CD14-positive monocyte (primary cell): ENCODE data around the gene CAMK1D. TPM values are rescaled to one million over a fixed set of nuclear protein-coding genes. Genes with fewer than 3 reads are reported as not detected.
A peak's percentile ranks its signal among the peaks of the same experiment; 100 is the strongest.

Experiments used
- DNase-seq, 3 donors: peaks; one replicate each; pipeline ENCODE4 v3.0.0-alpha.2; 2011 to 2022
- H2AFZ ChIP-seq: 2 replicates; pipeline ENCODE4 v1.6.0; 2012; ENCODE audit warnings: mild to moderate bottlenecking, low read depth, low read length, inconsistent platforms; ENCODE audit not compliant: insufficient read depth, poor library complexity, severe bottlenecking
- H3K27ac ChIP-seq, 2 donors: 1 replicate in 1 of 2; 2 replicates in 1 of 2; pipeline ENCODE4 v1.5.1; 2012 to 2013; ENCODE audit warnings: low read length in 2 of 2, control low read depth in 1 of 2, inconsistent platforms in 1 of 2, low read depth in 1 of 2, mild to moderate bottlenecking in 1 of 2
- H3K27me3 ChIP-seq, 2 donors: one replicate each; pipeline versions ENCODE4 v1.6.0 to v1.6.1; 2011 to 2013; ENCODE audit warnings: low read length in 2 of 2; ENCODE audit not compliant: control insufficient read depth in 2 of 2, insufficient read depth in 2 of 2
- H3K36me3 ChIP-seq, 2 donors: replicated peaks in 1 of 2; 1 replicate in 1 of 2; 2 replicates in 1 of 2; pipeline versions ENCODE4 v1.5.1 to v1.6.1; 2012 to 2013; ENCODE audit warnings: low read length in 2 of 2, control low read depth in 1 of 2, inconsistent platforms in 1 of 2, mild to moderate bottlenecking in 1 of 2; ENCODE audit not compliant: insufficient read depth in 2 of 2, control insufficient read depth in 1 of 2
- H3K4me1 ChIP-seq, 2 donors: 1 replicate in 1 of 2; 2 replicates in 1 of 2; pipeline versions ENCODE4 v1.5.1 to v1.6.1; 2012 to 2013; ENCODE audit warnings: low read length in 2 of 2, control low read depth in 1 of 2, inconsistent platforms in 1 of 2, mild to moderate bottlenecking in 1 of 2, moderate library complexity in 1 of 2; ENCODE audit not compliant: insufficient read depth in 2 of 2, control insufficient read depth in 1 of 2
- H3K4me2 ChIP-seq: replicated peaks from 2 replicates; pipeline ENCODE3; 2012; ENCODE audit warnings: low read length, moderate library complexity, mild to moderate bottlenecking; ENCODE audit not compliant: poor library complexity, severe bottlenecking; ENCODE audit errors: extremely low read depth
- H3K4me3 ChIP-seq, 3 experiments: fragments of 200-600 bp in 1 of 3; sonication (generic) in 1 of 3; replicated peaks in 1 of 3; 1 replicate in 2 of 3; 2 replicates in 1 of 3; pipeline ENCODE4 v1.5.1; 2011 to 2013; ENCODE audit warnings: low read length in 3 of 3, mild to moderate bottlenecking in 3 of 3, control low read depth in 2 of 3, low read depth in 2 of 3, inconsistent platforms in 1 of 3, moderate library complexity in 1 of 3
- H3K79me2 ChIP-seq: 2 replicates; pipeline ENCODE4 v1.6.0; 2012; ENCODE audit warnings: mild to moderate bottlenecking, control low read depth, inconsistent platforms, low read length, moderate library complexity; ENCODE audit not compliant: insufficient read depth
- H3K9ac ChIP-seq: 2 replicates; pipeline ENCODE4 v1.6.0; 2017; ENCODE audit warnings: low read length, mild to moderate bottlenecking; ENCODE audit not compliant: insufficient read depth, poor library complexity, severe bottlenecking
- H3K9me3 ChIP-seq, 2 donors: replicated peaks in 1 of 2; 1 replicate in 1 of 2; 2 replicates in 1 of 2; pipeline versions ENCODE4 v1.5.1 to v1.6.1; 2012 to 2013; ENCODE audit warnings: low read length in 2 of 2, control low read depth in 1 of 2; ENCODE audit not compliant: control insufficient read depth in 1 of 2, insufficient read depth in 1 of 2
- H4K20me1 ChIP-seq: 2 replicates; pipeline ENCODE4 v1.6.0; 2012; ENCODE audit warnings: mild to moderate bottlenecking, low read length, control low read depth, moderate library complexity; ENCODE audit not compliant: insufficient read depth
- H3K27ac Mint-ChIP-seq, 7 donors: one replicate each; pipeline ENCODE4 v1.8.0; 2020; ENCODE audit warnings: mild to moderate bottlenecking in 7 of 7, mixed read lengths in 7 of 7, moderate library complexity in 6 of 7, inconsistent platforms in 2 of 7
- H3K27me3 Mint-ChIP-seq, 3 donors: one replicate each; pipeline ENCODE4 v1.8.0; 2021 to 2022; ENCODE audit warnings: low read depth in 3 of 3, mild to moderate bottlenecking in 3 of 3, mixed read lengths in 3 of 3, moderate library complexity in 3 of 3, inconsistent platforms in 1 of 3
- H3K36me3 Mint-ChIP-seq, 2 donors: one replicate each; pipeline ENCODE4 v1.8.0; 2020; ENCODE audit warnings: mixed read lengths in 2 of 2, inconsistent platforms in 1 of 2, mild to moderate bottlenecking in 1 of 2
- H3K4me1 Mint-ChIP-seq: one replicate; pipeline ENCODE4 v1.8.0; 2020; ENCODE audit warnings: mild to moderate bottlenecking, mixed read lengths
- H3K4me3 Mint-ChIP-seq, 2 donors: one replicate each; pipeline ENCODE4 v1.8.0; 2020; ENCODE audit warnings: mild to moderate bottlenecking in 2 of 2, mixed read lengths in 2 of 2, moderate library complexity in 1 of 2
- H3K9me3 Mint-ChIP-seq, 7 donors: one replicate each; pipeline ENCODE4 v1.8.0; 2020 to 2022; ENCODE audit warnings: mixed read lengths in 7 of 7, mild to moderate bottlenecking in 6 of 7, moderate library complexity in 6 of 7, inconsistent platforms in 2 of 7
- WGBS: methylation state at CpG from one replicate; pipeline ENCODE4 v1.1.5; 2013; ENCODE audit warnings: missing lambda C conversion rate; ENCODE audit not compliant: insufficient coverage; 5-methylcytosine and 5-hydroxymethylcytosine counted together
- intact Hi-C, 2 donors: fragments of 100-400 bp; cut with micrococcal nuclease; formaldehyde crosslinking; loops; one replicate each; pipeline versions ENCODE4 v1.15.0 to v1.15.1; 2023
- polyA plus RNA-seq, 3 donors: library from polyadenylated mRNA; depleted of rRNA in 1 of 3; unstranded in 2 of 3; stranded (reverse) in 1 of 3; fragments of 300-500 nt in 2 of 3; fragments of >200 nt in 1 of 3; fragmentation: Illumina TruSeq in 2 of 3; gene quantifications; 1 replicate in 2 of 3; 2 replicates in 1 of 3; pipeline ENCODE4 v1.2.3, GENCODE V29; 2012 to 2021
- TF ChIP-seq, protein P1 (sequence below): fragments of 200-600 bp; IDR thresholded peaks from one replicate; pipeline ENCODE4 v1.8.0; 2022; ENCODE audit warnings: antibody characterized with exemption, mild to moderate bottlenecking

The CAMK1D gene
- polyA plus RNA-seq, 3 donors = 6.7 to 11.8 (median 7.1) TPM

DNA sequence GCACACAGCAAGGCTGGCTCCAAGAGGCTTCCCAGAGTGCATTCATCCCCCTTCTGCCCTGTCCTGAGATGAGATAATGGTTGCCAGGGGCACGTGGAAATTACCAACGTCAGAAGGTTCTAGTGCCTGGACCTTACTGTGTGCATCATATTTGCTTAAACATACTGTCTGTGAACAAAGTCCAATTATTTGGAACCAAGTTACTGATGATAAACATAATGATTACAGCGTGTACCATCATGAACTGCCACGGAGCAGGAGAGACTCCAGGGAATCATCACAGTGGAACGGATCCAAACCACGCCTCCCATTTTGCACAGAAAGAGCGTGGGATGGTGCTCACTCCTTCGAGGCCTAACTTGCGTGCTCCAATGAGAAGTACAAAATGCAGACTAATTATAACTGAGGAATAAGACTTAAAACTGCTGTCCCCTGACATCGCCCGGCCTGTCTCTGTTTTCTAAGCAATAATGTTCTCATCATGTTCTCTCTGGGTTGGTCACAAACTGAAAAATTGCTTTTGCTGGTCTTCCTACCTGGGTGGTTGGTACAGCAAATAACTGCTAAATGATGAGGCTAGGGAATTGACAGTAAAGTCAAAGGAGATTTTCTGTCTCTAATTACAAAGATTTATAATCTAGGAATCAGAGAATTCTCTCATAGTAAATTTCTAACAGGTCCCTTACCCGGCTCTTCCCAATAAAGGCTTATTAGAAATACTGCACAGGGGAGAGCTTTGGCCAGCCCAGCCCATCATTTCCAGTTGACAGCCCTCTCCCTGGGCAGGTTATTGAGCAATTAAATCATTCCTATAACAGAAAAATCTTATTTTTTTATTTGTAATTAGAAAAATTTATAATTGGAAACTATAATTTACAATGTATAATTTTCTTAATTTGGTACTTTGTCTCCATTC is 182.2 kb downstream of the CAMK1D start:
- Mint-ChIP-seq H3K27me3 (peaks cover 0 to 3% (median 2%) of the 10 kb centered on the region in 3 donors), H3K27ac (peak overlapping the region in 1 of 7 donors; percentile 1), H3K4me1 (no peaks in the 10 kb centered on the region), H3K9me3 (peaks cover 0 to 5% (median 1%) of the 10 kb centered on the region in 7 donors), H3K36me3 (no peaks in the 10 kb centered on the region), H3K4me3 (no peak overlapping the region)
- DNase-seq = no peak
- Histone ChIP-seq H3K9ac (no peak overlapping the region), H3K9me3 (no peaks in the 10 kb centered on the region), H3K27ac (no peak overlapping the region), H3K4me2 (no peak overlapping the region), H3K36me3 (no peaks in the 10 kb centered on the region), H3K4me1 (no peaks in the 10 kb centered on the region), H3K27me3 (no peaks in the 10 kb centered on the region), H4K20me1 (peaks cover 63% of the 10 kb centered on the region), H3K79me2 (no peaks in the 10 kb centered on the region), H2AFZ (no peak overlapping the region), H3K4me3 (no peak overlapping the region)
- TF ChIP-seq, protein P1, sequence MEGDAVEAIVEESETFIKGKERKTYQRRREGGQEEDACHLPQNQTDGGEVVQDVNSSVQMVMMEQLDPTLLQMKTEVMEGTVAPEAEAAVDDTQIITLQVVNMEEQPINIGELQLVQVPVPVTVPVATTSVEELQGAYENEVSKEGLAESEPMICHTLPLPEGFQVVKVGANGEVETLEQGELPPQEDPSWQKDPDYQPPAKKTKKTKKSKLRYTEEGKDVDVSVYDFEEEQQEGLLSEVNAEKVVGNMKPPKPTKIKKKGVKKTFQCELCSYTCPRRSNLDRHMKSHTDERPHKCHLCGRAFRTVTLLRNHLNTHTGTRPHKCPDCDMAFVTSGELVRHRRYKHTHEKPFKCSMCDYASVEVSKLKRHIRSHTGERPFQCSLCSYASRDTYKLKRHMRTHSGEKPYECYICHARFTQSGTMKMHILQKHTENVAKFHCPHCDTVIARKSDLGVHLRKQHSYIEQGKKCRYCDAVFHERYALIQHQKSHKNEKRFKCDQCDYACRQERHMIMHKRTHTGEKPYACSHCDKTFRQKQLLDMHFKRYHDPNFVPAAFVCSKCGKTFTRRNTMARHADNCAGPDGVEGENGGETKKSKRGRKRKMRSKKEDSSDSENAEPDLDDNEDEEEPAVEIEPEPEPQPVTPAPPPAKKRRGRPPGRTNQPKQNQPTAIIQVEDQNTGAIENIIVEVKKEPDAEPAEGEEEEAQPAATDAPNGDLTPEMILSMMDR = no peak
- 99% methylated on average over 7 of the region's 12 CpGs for WGBS
- intact Hi-C loops = no loop called here

DNA sequence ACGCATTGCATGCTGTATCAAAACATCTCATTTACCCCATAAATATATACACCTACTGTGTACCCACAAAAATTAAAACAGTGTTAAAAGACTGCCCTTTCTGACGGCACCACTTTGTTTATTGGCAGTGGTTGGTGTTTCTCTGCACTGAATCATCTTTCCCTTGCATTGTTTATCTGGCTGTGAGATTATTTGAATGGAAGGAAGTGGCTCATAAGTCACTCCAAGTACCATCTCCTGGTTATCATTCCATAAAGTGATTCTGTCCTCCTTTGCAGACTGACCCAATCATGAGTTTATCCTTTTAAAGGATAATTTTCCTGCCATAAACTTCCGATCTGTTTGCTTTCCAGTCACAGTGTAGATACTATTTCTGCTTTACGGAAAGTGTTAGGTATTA is 183.8 kb downstream of the CAMK1D start:
- no peaks in the 10 kb centered on the region for H3K36me3 Mint-ChIP-seq
- no peak for DNase-seq
- H3K9me3 Mint-ChIP-seq = peaks cover 0 to 5% (median 0%) of the 10 kb centered on the region in 7 donors
- H3K27ac Mint-ChIP-seq = no peak overlapping the region
- Histone ChIP-seq H3K36me3 (no peaks in the 10 kb centered on the region), H3K4me2 (no peak overlapping the region), H3K4me3 (no peak overlapping the region), H3K9ac (no peak overlapping the region), H3K27ac (no peak overlapping the region), H3K79me2 (no peaks in the 10 kb centered on the region), H3K27me3 (no peaks in the 10 kb centered on the region), H4K20me1 (peaks cover 59% of the 10 kb centered on the region), H3K4me1 (no peaks in the 10 kb centered on the region), H3K9me3 (no peaks in the 10 kb centered on the region), H2AFZ (no peak overlapping the region)
- WGBS = no CpG with 5 or more reads among the region's 4 CpGs
- H3K4me3 Mint-ChIP-seq = no peak overlapping the region
- H3K4me1 Mint-ChIP-seq = no peaks in the 10 kb centered on the region
- TF ChIP-seq, protein P1 = no peak
- intact Hi-C loops = no loop called here
- peaks cover 0 to 2% (median 1%) of the 10 kb centered on the region in 3 donors for H3K27me3 Mint-ChIP-seq
